Colonic mucosa (tissue), 4 donors: ENCODE measurements around the gene CNPY3. TPM values are rescaled to one million over a fixed set of nuclear protein-coding genes. Genes with fewer than 3 reads are reported as not detected.
"Not testable (repeated sequence)": the region's sequence is repeated elsewhere in the genome, so short reads cannot be mapped to it uniquely, and the experiment has no call there.

Experiments used
- DNase-seq: peaks from one replicate; pipeline ENCODE4 v3.0.0-alpha.2; 2020
- H3K27ac ChIP-seq: fragments of 200-600 bp; one replicate; pipeline ENCODE4 v1.8.0; 2021
- H3K27me3 ChIP-seq: fragments of 200-600 bp; one replicate; pipeline ENCODE4 v1.8.0; 2021
- H3K36me3 ChIP-seq: fragments of 200-600 bp; one replicate; pipeline ENCODE4 v1.8.0; 2021
- H3K4me1 ChIP-seq: fragments of 200-600 bp; one replicate; pipeline ENCODE4 v1.8.0; 2021; ENCODE audit warnings: mild to moderate bottlenecking
- H3K4me3 ChIP-seq: fragments of 200-600 bp; one replicate; pipeline ENCODE4 v1.8.0; 2021
- H3K9ac ChIP-seq, 2 donors: one replicate each; pipeline ENCODE4 v1.7.0; 2013; ENCODE audit warnings: control low read depth in 2 of 2, low read depth in 2 of 2, low read length in 2 of 2
- H3K9me3 ChIP-seq: fragments of 200-600 bp; one replicate; pipeline ENCODE4 v1.8.0; 2021
- CTCF ChIP-seq: fragments of 200-600 bp; IDR thresholded peaks from one replicate; pipeline ENCODE4 v1.8.0; 2022; ENCODE audit warnings: antibody characterized with exemption, mild to moderate bottlenecking
- intact Hi-C: fragments of 100-400 bp; cut with DNase I; formaldehyde crosslinking; loops from one replicate; pipeline ENCODE4 v1.14.1; 2022
- total RNA-seq, 2 donors: library from RNA; stranded (reverse); fragmentation: NEBNext Ultra II Directional in 1 of 2; extraction: Animal tissue kit (Norgen Biotek cat#: 25700) in 1 of 2; gene quantifications; one replicate each; pipeline ENCODE4 v1.2.1, GENCODE V29; 2021
- donor health status: healthy.
- donor health status: DM: no; HTN: no; CAD: no.
- donor health status: DM: no; HTN: no; CAD: no.

Gene CNPY3
- total RNA-seq, 2 donors from 2014 or later: 31.1 to 47.9 TPM

GRCh38 chr6:42899871-42900270 lies 29.4 kb upstream of the CNPY3 start:
- H3K9ac ChIP-seq: no peak overlapping the region
- H3K4me1 ChIP-seq: no peaks in the 10 kb centered on the region
- H3K4me3 ChIP-seq: no peak overlapping the region
- no peaks in the 10 kb centered on the region for H3K36me3 ChIP-seq
- no peak for DNase-seq
- TF ChIP-seq CTCF: no peak
- no peaks in the 10 kb centered on the region for H3K9me3 ChIP-seq
- H3K27me3 ChIP-seq: no peaks in the 10 kb centered on the region
- no peak overlapping the region for H3K27ac ChIP-seq
- intact Hi-C loops: loop anchor here (5.0 kb wide), 1 partner anchor 242 kb away; no protein-coding TSS in a partner anchor

GRCh38 chr6:42901538-42901957 lies 27.7 kb upstream of the CNPY3 start:
- intact Hi-C loops: loop anchor here (5.0 kb wide), 1 partner anchor 241 kb away; no protein-coding TSS in a partner anchor
- Histone ChIP-seq H3K36me3 (no peaks in the 10 kb centered on the region), H3K4me1 (no peaks in the 10 kb centered on the region), H3K9me3 (no peaks in the 10 kb centered on the region), H3K9ac (peak overlapping the region in 1 of 2 donors; percentile 12), H3K27me3 (no peaks in the 10 kb centered on the region), H3K4me3 (no peak overlapping the region), H3K27ac (no peak overlapping the region)
- DNase-seq: peak; percentile 86
- TF ChIP-seq CTCF: peak; percentile 78

DNA sequence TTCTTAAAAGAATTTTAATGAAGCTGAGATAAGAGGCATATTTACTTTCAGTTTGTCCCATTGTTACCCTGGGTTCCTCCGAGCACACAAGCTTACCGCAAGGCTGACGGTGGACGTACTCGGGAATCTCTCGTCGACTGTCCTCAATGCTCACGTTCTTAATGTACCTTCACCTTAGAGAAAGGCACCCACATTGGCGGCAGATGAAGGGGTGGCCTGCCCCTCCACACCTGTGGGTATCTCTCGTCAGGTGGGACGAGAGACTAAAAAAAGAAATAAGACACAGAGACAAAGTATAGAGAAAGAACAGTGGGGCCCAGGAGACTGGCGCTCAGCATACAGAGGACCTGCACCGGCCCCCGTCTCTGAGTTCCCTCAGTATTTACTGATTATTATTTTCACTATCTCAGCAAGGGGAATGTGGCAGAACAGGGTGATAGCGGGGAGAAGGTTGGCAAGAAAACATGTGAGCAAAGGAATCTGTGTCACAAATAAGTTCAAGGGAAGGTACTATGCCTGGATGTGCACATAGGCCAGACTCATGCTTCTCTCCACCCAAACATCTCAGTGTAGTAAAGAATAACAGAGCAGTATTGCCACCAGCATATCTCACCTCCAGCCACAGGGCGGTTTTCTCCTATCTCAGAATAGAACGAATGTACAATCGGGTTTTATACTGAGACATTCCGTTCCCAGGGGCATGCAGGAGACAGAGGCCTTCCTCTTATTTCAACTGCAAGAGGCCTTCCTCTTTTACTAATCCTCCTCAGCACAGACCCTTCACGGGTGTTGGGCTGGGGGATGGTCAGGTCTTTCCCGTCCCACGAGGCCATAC lies 26.6 kb upstream of the CNPY3 start:
- not testable (repeated sequence) for H3K36me3 ChIP-seq, H3K27ac ChIP-seq, H3K9me3 ChIP-seq, H3K9ac ChIP-seq, DNase-seq, H3K4me3 ChIP-seq, H3K4me1 ChIP-seq, H3K27me3 ChIP-seq
- intact Hi-C loops: loop anchor here (5.0 kb wide), 1 partner anchor 240 kb away; no protein-coding TSS in a partner anchor

- Histone ChIP-seq H3K36me3 (no peaks in the 10 kb centered on the region), H3K4me1 (no peaks in the 10 kb centered on the region), H3K9ac (no peak overlapping the region), H3K27me3 (no peaks in the 10 kb centered on the region), H3K27ac (no peak overlapping the region), H3K4me3 (no peak overlapping the region), H3K9me3 (no peaks in the 10 kb centered on the region)
- no peak for DNase-seq
- no peak for TF ChIP-seq CTCF
- intact Hi-C loops: loop anchor here (5.0 kb wide), 1 partner anchor 238 kb away; no protein-coding TSS in a partner anchor
Measured at GRCh38 chr6:42904467-42904866, 24.8 kb upstream of the CNPY3 start.

- no peak for DNase-seq
- no peak overlapping the region for H3K4me3 ChIP-seq
Measured at GRCh38 chr6:42907336-42907735, 21.9 kb upstream of the CNPY3 start.

More at GRCh38 chr6:42907336-42907735, 21.9 kb upstream of the CNPY3 start:
- Histone ChIP-seq H3K27me3 (peaks cover 7% of the 10 kb centered on the region), H3K36me3 (no peaks in the 10 kb centered on the region), H3K9me3 (no peaks in the 10 kb centered on the region), H3K4me1 (no peaks in the 10 kb centered on the region), H3K27ac (no peak overlapping the region), H3K9ac (no peak overlapping the region)
- intact Hi-C loops: no loop called here
- no peak for TF ChIP-seq CTCF
